SK-MEL-5 (cell line): ENCODE data around the gene LITAFD. TPM values are rescaled to one million over a fixed set of nuclear protein-coding genes. Genes with fewer than 3 reads are reported as not detected.
"Not testable (repeated sequence)": the region's sequence is repeated elsewhere in the genome, so short reads cannot be mapped to it uniquely, and the experiment has no call there.

Source experiments
- DNase-seq: peaks from one replicate; pipeline ENCODE4 v3.0.0-alpha.2; 2016; ENCODE audit warnings: low read depth, low spot score
- in situ Hi-C: cut with HindIII; loops from 2 replicates; pipeline ENCODE4 v1.10.0; 2016; ENCODE audit warnings: low sequenced_read_pairs, high pct_unique_total_duplicates, low pct_unique_long_range_greater_than_20kb
- total RNA-seq: library from RNA; depleted of rRNA; stranded (reverse); fragments of >200 nt; shearing (Covaris generic); gene quantifications from 2 replicates; pipeline ENCODE4 v1.2.3, GENCODE V29; 2014

The LITAFD gene
- total RNA-seq, 1 experiment from 2014 or later = not detected

DNA sequence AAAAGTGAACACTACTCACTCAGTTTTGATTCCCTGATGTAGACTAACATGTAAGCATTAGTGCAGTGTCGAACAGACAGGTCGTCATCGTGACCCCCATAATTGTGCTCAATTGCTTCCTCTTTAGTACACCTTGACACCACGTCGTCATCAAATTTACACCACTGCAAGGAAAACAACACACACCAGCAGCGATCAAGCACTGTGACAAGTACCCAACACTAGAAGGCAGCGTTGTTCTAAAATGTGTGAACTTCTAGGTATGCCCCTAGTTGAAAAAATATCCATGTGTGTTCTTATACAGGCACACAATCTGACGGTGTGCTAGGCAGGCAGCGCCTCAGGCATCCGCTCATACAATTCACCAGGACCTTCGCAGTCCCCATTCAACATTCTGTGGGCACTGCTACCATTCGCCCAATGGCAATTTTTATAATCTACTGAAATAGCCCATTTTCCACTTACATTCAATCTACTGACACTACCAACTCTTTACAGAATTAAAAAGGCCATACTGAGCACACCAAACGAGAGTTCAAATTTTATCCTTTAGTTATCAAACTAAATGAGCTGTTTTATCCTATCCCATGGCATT is 23.1 kb downstream of the LITAFD start:
- in situ Hi-C loops = no loop called here
- DNase-seq = peak; percentile 53

- no peak for DNase-seq
- in situ Hi-C loops = no loop called here
These were observed 23.8 kb downstream of the LITAFD start for GRCh38 chr16:8905795-8906591.

GRCh38 chr16:8907096-8907495 is 24.9 kb downstream of the LITAFD start:
- DNase-seq = no peak
- in situ Hi-C loops = no loop called here

DNA sequence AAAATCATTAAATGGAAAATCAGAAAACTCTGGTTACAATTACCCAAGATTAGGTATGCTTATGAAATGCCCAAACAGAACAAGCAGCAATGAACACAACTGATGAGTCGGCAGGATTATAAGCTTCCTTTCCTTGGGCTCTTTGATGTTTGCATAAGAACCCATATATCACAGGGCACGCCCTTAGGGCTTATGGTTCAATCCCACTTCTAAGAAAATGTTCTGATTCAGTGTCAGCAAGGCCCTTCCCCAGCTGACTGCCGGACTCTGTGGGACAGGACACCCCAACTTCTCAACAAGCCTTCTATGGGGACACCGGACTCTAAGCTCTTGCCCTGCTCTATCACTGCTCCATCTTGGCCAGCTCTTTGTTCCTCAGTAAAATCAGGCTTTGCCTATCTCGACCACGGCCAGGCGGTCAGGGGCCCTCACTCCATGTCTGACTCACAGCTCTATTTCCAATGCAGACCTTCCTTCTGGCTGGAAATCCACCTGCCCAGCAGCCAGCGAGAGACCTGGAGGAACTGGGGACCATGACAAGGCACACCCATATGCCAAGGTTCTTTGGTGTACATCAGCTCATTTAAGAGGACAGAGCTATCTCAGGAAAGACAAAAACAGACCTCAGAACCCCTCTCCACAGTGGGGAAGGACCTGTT is 26.8 kb downstream of the LITAFD start:
- DNase-seq = no peak
- in situ Hi-C loops = no loop called here

GRCh38 chr16:8910811-8911210 is 28.7 kb downstream of the LITAFD start:
- in situ Hi-C loops = no loop called here
- no peak for DNase-seq

- no peak for DNase-seq
- in situ Hi-C loops = no loop called here
These were observed 30.6 kb downstream of the LITAFD start for GRCh38 chr16:8912793-8913192.

GRCh38 chr16:8914098-8914497 is 31.9 kb downstream of the LITAFD start:
- no peak for DNase-seq
- in situ Hi-C loops = no loop called here

DNA sequence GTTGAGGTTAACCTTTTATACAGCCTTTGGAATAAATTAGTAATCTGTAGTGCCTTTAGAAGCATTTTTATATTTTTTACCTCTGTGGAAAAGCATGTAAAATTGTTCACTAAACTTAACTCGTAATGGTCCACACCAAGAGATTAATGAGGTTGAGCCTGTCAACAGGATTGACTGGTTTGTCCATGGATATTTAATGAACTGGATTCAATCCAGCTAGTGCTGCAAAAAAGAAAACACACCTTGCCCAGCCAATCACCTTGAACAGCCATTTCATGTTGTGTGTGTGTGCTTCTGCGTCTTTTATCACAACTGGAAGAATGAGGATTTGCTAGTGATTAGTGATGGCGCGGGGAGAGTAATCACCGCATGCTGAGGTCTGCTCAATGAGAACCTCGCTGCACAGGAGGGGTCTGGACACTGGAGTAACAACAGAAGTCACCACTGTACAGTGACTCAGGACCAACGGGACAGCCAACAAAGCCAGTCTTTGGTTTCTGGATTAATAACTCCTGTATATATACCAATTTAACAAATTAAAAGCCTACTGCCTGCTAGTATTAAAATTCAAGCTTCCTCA is 33.7 kb downstream of the LITAFD start:
- no peak for DNase-seq
- in situ Hi-C loops = no loop called here

- in situ Hi-C loops = no loop called here
These were observed 34.5 kb downstream of the LITAFD start for GRCh38 chr16:8916541-8917225.

DNA sequence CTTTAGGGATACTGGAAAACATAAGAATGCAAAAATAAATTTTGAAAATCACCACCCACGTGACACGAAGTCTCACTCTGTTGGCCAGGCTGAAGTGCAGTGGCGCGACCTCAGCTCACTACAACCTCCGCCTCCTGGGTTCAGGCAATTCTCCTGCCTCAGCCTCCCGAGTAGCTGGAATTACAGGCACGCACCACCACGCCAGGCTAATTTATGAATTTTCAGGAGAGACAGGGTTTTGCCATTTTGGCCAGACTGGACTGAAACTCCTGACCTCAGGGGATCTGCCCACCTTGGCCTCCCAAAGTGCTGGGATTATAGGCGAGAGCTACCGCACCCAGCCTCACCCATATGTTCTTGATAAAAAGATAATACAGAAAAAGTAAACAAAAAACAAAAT is 35.2 kb downstream of the LITAFD start:
- in situ Hi-C loops = not testable (repeated sequence)

More at GRCh38 chr16:8916541-8917225, 34.5 kb downstream of the LITAFD start:
- DNase-seq = no peak

GRCh38 chr16:8919089-8919933 is 37.2 kb downstream of the LITAFD start:
- DNase-seq = no peak
- in situ Hi-C loops = no loop called here

More for the DNA sequence above, 35.2 kb downstream of the LITAFD start:
- not testable (repeated sequence) for DNase-seq

DNA sequence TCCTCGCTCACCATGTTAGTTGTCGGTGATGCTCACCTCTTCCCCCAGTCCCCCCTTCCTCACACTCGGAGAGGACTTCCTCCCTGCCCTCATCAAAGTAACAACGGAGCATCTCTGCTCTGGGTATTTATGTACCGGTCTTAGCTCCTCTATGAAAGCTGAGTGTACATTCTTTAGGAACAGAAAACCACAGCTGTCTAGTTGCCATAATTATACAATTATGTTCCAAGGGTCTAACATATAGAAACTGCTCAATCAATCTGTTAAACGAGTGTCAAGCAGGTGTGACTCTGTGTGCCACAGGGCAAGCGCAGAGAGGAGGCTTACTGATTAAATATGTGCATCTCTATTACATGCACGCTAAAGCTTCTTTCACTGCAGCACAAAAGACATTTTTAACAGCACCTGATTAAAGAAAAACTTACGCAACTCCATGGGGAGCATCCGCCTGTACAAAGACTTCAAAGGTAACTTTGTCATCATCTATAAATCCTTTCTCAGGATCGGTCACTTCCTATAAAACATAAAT is 37.8 kb downstream of the LITAFD start:
- in situ Hi-C loops = no loop called here

GRCh38 chr16:8920645-8921346 is 38.6 kb downstream of the LITAFD start:
- in situ Hi-C loops = no loop called here
- DNase-seq = no peak

More for the DNA sequence above, 37.8 kb downstream of the LITAFD start:
- no peak for DNase-seq

- in situ Hi-C loops = no loop called here
- DNase-seq = no peak
These were observed 39.3 kb downstream of the LITAFD start for GRCh38 chr16:8921347-8921984.

DNA sequence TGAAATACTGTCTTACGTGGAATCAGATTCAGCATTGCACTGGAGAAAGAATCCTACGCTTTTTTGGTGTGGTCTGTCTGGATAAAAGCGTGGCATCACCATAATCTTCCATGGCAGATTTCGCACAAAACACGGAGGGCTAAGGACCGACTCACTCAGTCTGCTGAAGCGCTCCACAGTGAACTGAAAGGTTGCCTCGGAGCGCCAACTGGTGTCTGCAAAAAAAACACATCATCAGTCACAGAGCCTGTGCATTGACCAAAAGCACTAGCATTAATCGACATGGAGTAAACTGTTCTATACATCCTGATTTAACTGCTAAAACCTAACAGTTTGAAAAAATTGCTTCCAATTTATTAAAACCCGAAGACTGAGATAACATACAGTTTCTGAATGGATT is 41.0 kb downstream of the LITAFD start:
- in situ Hi-C loops = no loop called here
- no peak for DNase-seq

GRCh38 chr16:8924214-8924613 is 42.1 kb downstream of the LITAFD start:
- DNase-seq = no peak
- in situ Hi-C loops = no loop called here
